B cell (primary cell): ENCODE measurements around the gene THY1. TPM values are rescaled to one million over a fixed set of nuclear protein-coding genes. Genes with fewer than 3 reads are reported as not detected.

Experiments
- ATAC-seq: fragments of 200-7000 bp; cut with Tn5 transposase; one replicate; pipeline ENCODE4 v1.10.0; 2021; ENCODE audit warnings: low read depth, mild to moderate bottlenecking, moderate number of reproducible peaks, moderate library complexity
- CTCF ChIA-PET: fragments of 350-600 bp; sonication (Branson Sonifier 250); formaldehyde crosslinking; loops from one replicate; lab custom pipeline; 2021; ENCODE audit warnings: antibody characterized with exemption, inconsistent platforms; lab: Charles Lee
- POLR2A ChIA-PET: fragments of 350-600 bp; sonication (Branson Sonifier 250); formaldehyde crosslinking; loops from one replicate; lab custom pipeline; 2021; ENCODE audit warnings: antibody characterized with exemption; lab: Charles Lee
- DNase-seq: peaks from one replicate; pipeline ENCODE4 v3.0.0; 2013
- H2AFZ ChIP-seq: 2 replicates; pipeline ENCODE4 v1.6.1; 2012; ENCODE audit warnings: mild to moderate bottlenecking, low read depth, low read length; ENCODE audit not compliant: insufficient read depth, poor library complexity, severe bottlenecking
- H3K27ac ChIP-seq, 2 donors: 1 replicate in 1 of 2; 2 replicates in 1 of 2; pipeline ENCODE4 v1.5.1; 2012 to 2013; ENCODE audit warnings: low read length in 2 of 2, mild to moderate bottlenecking in 2 of 2, moderate library complexity in 1 of 2
- H3K27me3 ChIP-seq, 4 experiments: fragments of 200-600 bp in 1 of 4; sonication (generic) in 1 of 4; replicated peaks in 1 of 4; 1 replicate in 2 of 4; 2 replicates in 2 of 4; pipeline versions ENCODE4 v1.6.1 to v1.7.0; 2013 to 2016; ENCODE audit warnings: low read length in 3 of 4, mild to moderate bottlenecking in 2 of 4, mixed read lengths in 1 of 4, moderate library complexity in 1 of 4; ENCODE audit not compliant: insufficient read depth in 4 of 4, control insufficient read depth in 3 of 4; ENCODE audit errors: control extremely low read depth in 1 of 4
- H3K36me3 ChIP-seq, 2 experiments: replicated peaks in 1 of 2; 1 replicate in 1 of 2; 2 replicates in 1 of 2; pipeline versions ENCODE4 v1.6.1 to v1.7.1; 2013; ENCODE audit warnings: low read length in 1 of 2; ENCODE audit not compliant: insufficient read depth in 2 of 2, control insufficient read depth in 1 of 2; ENCODE audit errors: control extremely low read depth in 1 of 2, extremely low read depth in 1 of 2
- H3K4me1 ChIP-seq, 2 donors: fragments of 200-600 bp in 1 of 2; sonication (generic) in 1 of 2; 1 replicate in 1 of 2; 2 replicates in 1 of 2; pipeline versions ENCODE4 v1.5.1 to v1.6.1; 2013 to 2017; ENCODE audit warnings: low read length in 2 of 2; ENCODE audit not compliant: control insufficient read depth in 2 of 2, insufficient read depth in 2 of 2
- H3K4me2 ChIP-seq: replicated peaks from 2 replicates; pipeline ENCODE3; 2012; ENCODE audit warnings: mild to moderate bottlenecking, low read depth, low read length; ENCODE audit not compliant: poor library complexity, severe bottlenecking
- H3K4me3 ChIP-seq, 5 experiments: fragments of 200-600 bp in 1 of 5; sonication (generic) in 1 of 5; 1 replicate in 3 of 5; 2 replicates in 2 of 5; pipeline versions ENCODE4 v1.5.1 to v1.7.0; 2011 to 2016; ENCODE audit warnings: low read length in 4 of 5, mild to moderate bottlenecking in 4 of 5, low read depth in 2 of 5, control low read depth in 1 of 5, moderate library complexity in 1 of 5; ENCODE audit not compliant: insufficient read depth in 1 of 5; ENCODE audit errors: control extremely low read depth in 1 of 5, extremely low read depth in 1 of 5
- H3K79me2 ChIP-seq: fragments of 200-600 bp; sonication (generic); one replicate; pipeline ENCODE4 v1.6.0; 2016; ENCODE audit warnings: low read length; ENCODE audit not compliant: control insufficient read depth, insufficient read depth
- H3K9ac ChIP-seq: fragments of 200-600 bp; sonication (generic); 2 replicates; pipeline ENCODE4 v1.6.1; 2017; ENCODE audit warnings: mild to moderate bottlenecking, low read length, moderate library complexity
- H3K9me3 ChIP-seq, 3 donors: one replicate each; pipeline versions ENCODE4 v1.6.1 to v1.7.1; 2013; ENCODE audit warnings: low read length in 2 of 3; ENCODE audit not compliant: control insufficient read depth in 2 of 3, insufficient read depth in 1 of 3; ENCODE audit errors: control extremely low read depth in 1 of 3
- H4K20me1 ChIP-seq: 2 replicates; pipeline ENCODE4 v1.6.0; 2012; ENCODE audit warnings: mild to moderate bottlenecking, low read length; ENCODE audit not compliant: insufficient read depth, control insufficient read depth, poor library complexity, severe bottlenecking
- H3K27ac Mint-ChIP-seq: one replicate; pipeline ENCODE4 v1.8.0; 2021; ENCODE audit warnings: mixed read lengths
- H3K27me3 Mint-ChIP-seq: one replicate; pipeline ENCODE4 v1.8.0; 2021; ENCODE audit warnings: mixed read lengths
- H3K4me1 Mint-ChIP-seq: one replicate; pipeline ENCODE4 v1.8.0; 2021; ENCODE audit warnings: mixed read lengths
- H3K4me3 Mint-ChIP-seq: one replicate; pipeline ENCODE4 v1.8.0; 2021; ENCODE audit warnings: mixed read lengths
- H3K9me3 Mint-ChIP-seq: one replicate; pipeline ENCODE4 v1.8.0; 2022; ENCODE audit warnings: mixed read lengths; ENCODE audit not compliant: insufficient read depth
- CTCF ChIP-seq: fragments of 200-600 bp; IDR thresholded peaks from one replicate; pipeline ENCODE4 v1.8.0; 2022; ENCODE audit warnings: antibody characterized with exemption, mild to moderate bottlenecking
- EZH2 ChIP-seq: IDR thresholded peaks from 2 replicates; pipeline ENCODE4 v1.6.1; 2012; ENCODE audit warnings: borderline replicate concordance, low read depth, mild to moderate bottlenecking, moderate library complexity, low read length; ENCODE audit not compliant: insufficient read depth, poor library complexity, severe bottlenecking
- WGBS: methylation state at CpG from one replicate; pipeline ENCODE4 v1.1.5; 2013; ENCODE audit warnings: missing lambda C conversion rate; ENCODE audit not compliant: insufficient coverage; 5-methylcytosine and 5-hydroxymethylcytosine counted together
- intact Hi-C: fragments of 100-400 bp; cut with micrococcal nuclease; formaldehyde crosslinking; loops from one replicate; pipeline ENCODE4 v1.10.0; 2022
- polyA plus RNA-seq: library from polyadenylated mRNA; depleted of rRNA; stranded (reverse); fragments of >200 nt; gene quantifications from 2 replicates; pipeline ENCODE4 v1.2.3, GENCODE V29; 2012
- total RNA-seq, 2 donors: library from RNA; stranded (reverse); fragments of 120-200 nt in 1 of 2; gene quantifications; 1 replicate in 1 of 2; 2 replicates in 1 of 2; pipeline versions ENCODE4 v1.2.3 to v1.2.4, GENCODE V29; 2013 to 2022

The THY1 gene
- total and polyA plus RNA-seq, 2 donors (not counting 1 experiment from before 2014, with no cell fraction given): not detected

- peak; percentile 12 for DNase-seq
- H3K4me3 Mint-ChIP-seq: no peak overlapping the region
- Histone ChIP-seq H3K9me3 (no peaks in the 10 kb centered on the region), H3K27me3 (peaks cover 0 to 10% (median 1%) of the 10 kb centered on the region in 4 experiments), H3K27ac (no peak overlapping the region), H3K4me3 (no peak overlapping the region), H3K4me1 (no peaks in the 10 kb centered on the region), H3K79me2 (no peaks in the 10 kb centered on the region), H3K4me2 (no peak overlapping the region), H3K9ac (no peak overlapping the region), H3K36me3 (no peaks in the 10 kb centered on the region), H2AFZ (no peak overlapping the region), H4K20me1 (no peaks in the 10 kb centered on the region)
- intact Hi-C loops: no loop called here
- WGBS: 89% methylated on average over 20 of the region's 23 CpGs
- H3K9me3 Mint-ChIP-seq: no peaks in the 10 kb centered on the region
- ChIA-PET POLR2A (interaction anchor here (0.6 kb wide), 1 partner anchor 1679 kb away, joined by 4 read pairs; no protein-coding TSS in a partner anchor), CTCF (interaction anchor here (0.6 to 5.5 kb wide), 2 partner anchors 17 to 169 kb away, joined by 3 to 46 read pairs; no protein-coding TSS in a partner anchor)
- no peak for TF ChIP-seq CTCF
- no peak for TF ChIP-seq EZH2
- no peaks in the 10 kb centered on the region for H3K4me1 Mint-ChIP-seq
- H3K27me3 Mint-ChIP-seq: peaks cover 20% of the 10 kb centered on the region
- ATAC-seq: no peak
- no peak overlapping the region for H3K27ac Mint-ChIP-seq
Observed at GRCh38 chr11:119373059-119373920, 49.7 kb downstream of the THY1 start.
